DND-41 (cell line): ENCODE results near the gene PROSER2.

ENCODE experiments used
- ATAC-seq: fragments of 200-7000 bp; cut with Tn5 transposase; 3 replicates; pipeline ENCODE4 v1.9.1; 2021; ENCODE audit warnings: low read depth; ENCODE audit not compliant: insufficient read depth
- DNase-seq: peaks from one replicate; pipeline ENCODE4 v3.0.0-alpha.2; 2020
- H2AFZ ChIP-seq: 2 replicates; pipeline ENCODE4 v1.6.0; 2012; ENCODE audit warnings: low read depth, low read length
- H3K27ac ChIP-seq: 2 replicates; pipeline ENCODE4 v1.5.1; 2012; ENCODE audit warnings: low read length, inconsistent platforms
- H3K27me3 ChIP-seq: fragments of 200-600 bp; sonication (generic); 2 replicates; pipeline ENCODE4 v1.6.0; 2012; ENCODE audit warnings: low read length, mild to moderate bottlenecking, inconsistent platforms; ENCODE audit not compliant: insufficient read depth, poor library complexity
- H3K36me3 ChIP-seq: 2 replicates; pipeline ENCODE4 v1.5.1; 2012; ENCODE audit warnings: low read length, inconsistent platforms; ENCODE audit not compliant: insufficient read depth
- H3K4me1 ChIP-seq: 2 replicates; pipeline ENCODE4 v1.5.1; 2012; ENCODE audit warnings: mild to moderate bottlenecking, low read length; ENCODE audit not compliant: insufficient read depth
- H3K4me2 ChIP-seq: 2 replicates; pipeline ENCODE4 v1.6.0; 2012; ENCODE audit warnings: mild to moderate bottlenecking, moderate library complexity, low read length, inconsistent platforms; ENCODE audit not compliant: insufficient read depth
- H3K4me3 ChIP-seq, 2 experiments: fragments of 200-600 bp in 1 of 2; shearing (Covaris generic) in 1 of 2; 2 replicates each; pipeline ENCODE4 v1.5.1; 2012 to 2016; ENCODE audit warnings: inconsistent platforms in 2 of 2, low read length in 2 of 2, mild to moderate bottlenecking in 2 of 2, low read depth in 1 of 2, moderate library complexity in 1 of 2
- H3K79me2 ChIP-seq: 2 replicates; pipeline ENCODE4 v1.6.0; 2012; ENCODE audit warnings: low read length, inconsistent platforms; ENCODE audit not compliant: insufficient read depth
- H3K9ac ChIP-seq: 2 replicates; pipeline ENCODE4 v1.6.0; 2012; ENCODE audit warnings: low read depth, mild to moderate bottlenecking, inconsistent platforms, low read length, moderate library complexity
- H3K9me3 ChIP-seq: 2 replicates; pipeline ENCODE4 v1.5.1; 2012; ENCODE audit warnings: low read length, moderate library complexity, mild to moderate bottlenecking, inconsistent platforms; ENCODE audit not compliant: insufficient read depth, severe bottlenecking
- H4K20me1 ChIP-seq: 2 replicates; pipeline ENCODE4 v1.6.0; 2012; ENCODE audit warnings: low read length; ENCODE audit not compliant: insufficient read depth
- CTCF ChIP-seq: IDR thresholded peaks from 2 replicates; pipeline ENCODE4 v1.5.1; 2012; ENCODE audit warnings: borderline replicate concordance, low read length, moderate library complexity, mild to moderate bottlenecking; ENCODE audit not compliant: poor library complexity, severe bottlenecking; ENCODE audit errors: extremely low read depth
- EZH2 ChIP-seq: IDR thresholded peaks from 3 replicates; pipeline ENCODE4 v1.6.1; 2012; ENCODE audit warnings: borderline replicate concordance, low read depth, mild to moderate bottlenecking, moderate library complexity, low read length, inconsistent platforms; ENCODE audit not compliant: severe bottlenecking

PROSER2 gene

DNA sequence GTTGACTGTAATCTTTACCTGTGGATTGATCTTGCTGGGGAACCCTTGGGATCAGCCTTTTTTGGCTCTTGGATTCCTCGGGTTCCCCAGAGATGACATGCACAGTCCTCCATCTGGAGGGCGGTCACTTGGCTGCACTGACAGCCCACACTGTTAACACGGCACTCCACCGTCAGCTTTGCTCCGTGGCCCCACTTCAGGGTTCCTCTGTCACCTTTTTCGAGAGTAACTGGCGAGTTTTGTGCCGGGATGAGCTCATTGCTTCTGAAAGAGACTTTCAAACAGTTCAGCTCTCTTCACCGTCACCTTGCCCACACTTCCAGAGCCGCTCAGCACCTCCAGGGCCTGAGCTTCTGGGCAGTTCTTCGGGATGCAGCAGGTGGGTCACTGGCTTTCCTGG is 42.4 kb downstream of the PROSER2 start:
- H3K4me2 ChIP-seq, result no peak overlapping the region
- H3K27me3 ChIP-seq, result no peaks in the 10 kb centered on the region
- no peaks in the 10 kb centered on the region for H3K36me3 ChIP-seq
- no peaks in the 10 kb centered on the region for H3K79me2 ChIP-seq
- no peak overlapping the region for H3K27ac ChIP-seq
- no peaks in the 10 kb centered on the region for H3K9me3 ChIP-seq
- TF ChIP-seq EZH2 (no peak), CTCF (no peak)
- no peak overlapping the region for H3K9ac ChIP-seq
- peaks cover 25% of the 10 kb centered on the region for H3K4me1 ChIP-seq
- H4K20me1 ChIP-seq, result no peaks in the 10 kb centered on the region
- no peak overlapping the region for H2AFZ ChIP-seq
- DNase-seq, result no peak
- no peak overlapping the region for H3K4me3 ChIP-seq
- ATAC-seq, result no peak

DNA sequence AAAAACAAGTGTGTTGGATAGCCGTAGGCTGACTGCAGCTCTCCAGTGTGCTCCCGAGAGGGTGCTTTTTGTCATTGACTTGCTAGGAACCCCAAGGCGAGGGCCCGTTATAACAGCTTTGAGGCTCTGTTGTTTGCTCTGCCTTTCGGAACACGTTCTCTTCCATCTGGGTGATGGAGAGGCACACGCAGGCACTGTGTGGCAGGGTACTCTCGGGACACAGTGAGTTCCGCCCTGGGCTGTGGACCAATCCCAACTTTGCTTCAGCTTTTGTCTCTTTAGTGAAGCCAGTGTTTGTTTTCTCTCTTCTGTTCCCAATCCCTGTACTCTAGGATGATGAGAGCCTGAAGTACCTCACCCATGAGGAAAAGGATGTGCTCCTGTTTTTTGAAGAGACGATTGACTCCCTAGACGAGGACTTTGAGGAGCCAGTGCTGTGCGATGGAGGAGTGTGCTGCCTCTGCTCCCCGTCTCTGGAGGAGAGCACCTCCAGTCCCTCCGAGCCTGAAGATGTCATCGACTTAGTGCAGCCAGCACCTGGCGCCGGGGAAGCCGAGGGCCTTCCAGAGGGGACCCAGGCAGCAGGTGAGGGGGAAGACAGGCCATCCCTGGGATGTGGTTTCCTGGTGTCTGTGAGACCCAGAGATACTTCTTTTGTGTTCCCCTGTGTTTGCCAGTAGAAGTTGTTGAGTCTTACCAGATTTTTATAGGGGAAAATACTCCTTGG is 43.2 kb downstream of the PROSER2 start:
- no peak overlapping the region for H3K9ac ChIP-seq
- no peak overlapping the region for H3K27ac ChIP-seq
- no peak for ATAC-seq
- no peaks in the 10 kb centered on the region for H3K79me2 ChIP-seq
- H3K4me3 ChIP-seq, result no peak overlapping the region
- no peak overlapping the region for H3K4me2 ChIP-seq
- H3K36me3 ChIP-seq, result no peaks in the 10 kb centered on the region
- no peaks in the 10 kb centered on the region for H3K9me3 ChIP-seq
- no peaks in the 10 kb centered on the region for H3K27me3 ChIP-seq
- H3K4me1 ChIP-seq, result peaks cover 25% of the 10 kb centered on the region
- no peak overlapping the region for H2AFZ ChIP-seq
- no peak for DNase-seq
- no peaks in the 10 kb centered on the region for H4K20me1 ChIP-seq
- TF ChIP-seq CTCF (no peak), EZH2 (no peak)

DNA sequence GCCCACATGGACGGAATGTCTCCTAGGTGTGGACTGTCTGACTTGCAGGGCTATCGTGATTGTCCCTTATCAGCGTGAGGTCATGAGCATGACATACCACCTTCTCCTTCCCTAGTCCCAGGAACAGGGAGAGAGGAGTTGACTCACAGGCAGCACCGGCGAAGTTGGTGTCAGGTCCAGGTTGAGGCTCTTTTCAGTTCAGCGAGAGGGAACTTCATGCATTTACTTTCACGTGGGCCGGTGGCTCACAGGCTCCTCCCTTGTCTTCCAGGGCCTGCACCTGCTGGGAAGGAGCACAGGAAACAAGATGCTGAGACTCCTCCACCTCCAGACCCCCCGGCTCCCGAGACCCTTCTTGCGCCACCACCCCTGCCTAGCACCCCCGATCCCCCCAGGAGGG is 46.1 kb downstream of the PROSER2 start:
- DNase-seq, result no peak
- Histone ChIP-seq H3K9ac (no peak overlapping the region), H3K4me2 (no peak overlapping the region), H3K9me3 (no peaks in the 10 kb centered on the region), H3K4me3 (no peak overlapping the region), H4K20me1 (no peaks in the 10 kb centered on the region), H2AFZ (no peak overlapping the region), H3K79me2 (no peaks in the 10 kb centered on the region), H3K4me1 (peaks cover 13% of the 10 kb centered on the region), H3K36me3 (no peaks in the 10 kb centered on the region), H3K27ac (no peak overlapping the region), H3K27me3 (no peaks in the 10 kb centered on the region)
- no peak for TF ChIP-seq EZH2
- no peak for TF ChIP-seq CTCF
- no peak for ATAC-seq
